Posterior cingulate gyrus (tissue), 11 donors: Measurements from ENCODE around the gene GPR87.
A peak's percentile ranks its signal among the peaks of the same experiment; 100 is the strongest.

Experiments
- DNase-seq, 10 donors: peaks; one replicate each; pipeline versions ENCODE4 v3.0.0 to v3.0.0-alpha.2; 2020 to 2021; ENCODE audit warnings: mixed read lengths in 3 of 10
- intact Hi-C: fragments of 100-400 bp; cut with DNase I; formaldehyde crosslinking; loops from one replicate; pipeline ENCODE4 v1.15.1; 2023

The GPR87 gene

DNA sequence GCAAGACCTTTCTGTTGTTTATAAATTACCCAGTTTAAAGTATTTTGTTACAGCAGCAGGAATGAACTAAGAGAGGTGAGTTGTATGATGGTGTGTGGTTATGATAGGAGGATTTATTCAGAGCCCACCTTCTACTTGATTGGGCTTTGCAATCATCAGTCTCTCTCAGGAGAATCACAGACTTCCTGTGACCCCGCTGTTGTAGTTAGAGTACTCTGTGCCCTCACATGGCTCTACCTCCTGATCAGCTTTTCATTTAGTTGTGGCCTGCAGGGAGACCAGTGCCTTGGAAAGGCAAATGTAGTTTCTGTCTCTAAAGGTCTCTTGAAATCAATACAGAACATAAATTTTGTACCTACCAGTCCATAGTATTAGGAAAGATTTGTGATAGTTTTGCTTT, 30.7 kb downstream of the GPR87 start:
- intact Hi-C loops = no loop called here
- no peak for DNase-seq

DNA sequence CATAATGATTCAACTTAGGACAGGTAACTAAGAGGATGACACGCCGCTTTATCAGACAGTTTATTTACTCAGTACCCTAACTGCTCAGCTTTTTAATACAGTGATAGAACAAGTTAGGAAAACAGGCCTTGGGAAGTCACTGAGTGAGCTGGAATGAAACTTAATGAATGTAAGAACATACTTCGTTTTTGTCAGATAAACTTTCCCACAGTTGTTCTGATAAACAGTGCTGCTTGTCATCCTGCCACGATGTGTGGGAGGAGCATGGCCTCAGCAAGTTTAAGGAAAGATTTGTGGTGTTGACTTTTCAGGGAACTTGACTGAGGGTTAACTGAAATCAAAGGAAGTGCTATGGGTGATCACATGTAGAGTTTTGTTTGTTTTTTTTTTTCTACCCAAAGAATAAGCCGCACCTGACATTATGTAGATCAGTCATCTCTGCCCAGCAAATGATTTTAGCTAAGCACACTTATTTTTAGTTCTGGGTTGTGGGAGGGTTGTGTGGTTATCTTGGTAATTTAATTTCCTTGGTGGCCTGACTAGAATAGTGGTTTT, 32.6 kb downstream of the GPR87 start:
- DNase-seq = no peak
- intact Hi-C loops = loop anchor here (1.0 kb wide), 1 partner anchor 116 kb away; no protein-coding TSS in a partner anchor

DNA sequence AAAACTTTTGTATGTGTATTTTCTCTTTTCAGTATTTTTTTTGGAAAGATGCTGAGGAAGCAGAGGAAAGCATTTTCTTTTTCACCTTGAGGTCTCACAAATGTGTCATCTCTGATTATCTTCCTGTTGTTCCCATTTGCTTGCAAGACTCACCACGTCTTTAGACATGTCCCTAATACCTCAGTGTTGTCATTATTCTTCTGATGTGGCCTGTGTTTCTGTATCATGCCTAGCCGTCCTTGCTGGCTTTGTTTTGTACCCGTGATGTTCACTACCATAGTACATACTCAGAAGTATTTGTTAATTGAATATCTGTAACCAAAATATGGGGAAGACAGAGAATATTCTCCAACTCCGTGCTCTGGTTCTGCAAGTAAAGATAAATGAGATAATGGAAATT, 33.2 kb downstream of the GPR87 start:
- DNase-seq = no peak
- intact Hi-C loops = loop anchor here (1.0 kb wide), 1 partner anchor 115 kb away; no protein-coding TSS in a partner anchor

DNA sequence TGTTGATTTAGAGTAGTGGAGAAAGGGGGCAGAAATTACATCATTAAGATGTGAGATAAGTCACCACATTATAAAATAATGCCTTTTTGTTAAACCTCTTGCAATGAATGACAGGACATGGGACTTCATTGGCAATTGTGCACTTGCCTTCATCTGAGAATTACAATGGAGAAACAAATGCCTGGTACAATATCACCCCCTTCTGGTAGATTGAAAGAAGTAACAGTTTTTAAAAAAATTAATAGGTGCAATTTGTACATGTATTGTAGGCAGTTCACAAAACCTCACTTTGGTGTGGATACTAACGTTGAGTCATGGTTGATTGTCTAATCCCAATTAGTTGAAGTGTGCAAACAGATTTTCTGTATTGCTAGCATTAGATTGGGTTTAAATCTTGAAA, 33.7 kb downstream of the GPR87 start:
- intact Hi-C loops = loop anchor here (1.0 kb wide), 2 partner anchors 56 to 115 kb away; no protein-coding TSS in a partner anchor
- DNase-seq = no peak

DNA sequence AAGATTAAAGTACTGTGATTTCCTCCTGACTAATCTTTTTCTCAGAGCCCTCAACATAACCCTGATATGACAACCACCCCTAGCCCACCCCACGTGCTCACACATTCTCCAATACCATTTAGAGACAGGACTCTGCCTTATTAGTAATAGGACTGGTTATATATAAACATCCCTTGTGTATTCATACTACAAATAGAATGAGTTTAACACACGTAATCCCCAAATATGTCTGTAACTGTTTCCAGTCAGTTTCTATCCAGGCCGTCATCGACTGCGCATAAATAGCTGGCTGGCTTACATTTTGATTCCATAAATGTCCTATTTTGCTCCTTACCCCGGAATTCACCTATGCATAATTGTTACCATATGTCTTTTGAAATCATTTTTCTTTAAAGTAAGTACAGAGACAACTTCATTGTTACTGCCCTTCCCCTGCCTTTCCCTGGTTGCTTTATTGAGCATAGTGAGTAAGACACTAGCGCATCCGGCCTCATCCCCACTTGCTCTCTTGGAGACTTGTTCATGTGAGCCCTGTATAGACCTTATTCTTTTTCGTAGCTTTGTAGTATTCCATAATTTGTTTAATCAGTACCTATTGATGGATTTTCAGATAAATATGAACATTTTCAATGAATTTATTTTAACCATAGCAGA, 34.8 kb downstream of the GPR87 start:
- peak in 1 of 10 donors; percentile 70 for DNase-seq
- intact Hi-C loops = loop anchor here (1.0 kb wide), 1 partner anchor 54 kb away; no protein-coding TSS in a partner anchor

DNA sequence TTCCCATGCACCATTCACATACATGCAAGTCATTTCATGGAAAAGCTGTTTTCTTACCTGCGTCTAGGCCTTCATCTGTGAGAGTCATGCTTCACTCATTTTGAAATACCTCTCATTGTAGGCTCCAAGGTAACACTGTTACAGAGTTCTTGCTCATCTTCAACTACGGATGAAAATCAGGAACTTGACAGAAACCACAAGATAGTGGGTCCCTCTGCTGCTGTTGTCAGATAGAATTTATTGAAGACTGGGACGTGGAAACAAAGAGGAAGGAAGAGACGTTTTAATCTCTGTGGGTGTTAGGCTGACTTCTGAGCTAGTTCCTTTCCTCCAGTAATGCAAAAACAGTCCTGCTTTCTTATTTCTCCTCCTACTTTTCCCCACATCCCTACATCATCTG, 38.4 kb downstream of the GPR87 start, which contains the start of gene P2RY14:
Gene P2RY14, minus strand, starts transcription at position 313 of the 400 bp plus-strand sequence. CDS start 64,226 bp downstream, outside the sequence.
- DNase-seq = no peak
- intact Hi-C loops = no loop called here

DNA sequence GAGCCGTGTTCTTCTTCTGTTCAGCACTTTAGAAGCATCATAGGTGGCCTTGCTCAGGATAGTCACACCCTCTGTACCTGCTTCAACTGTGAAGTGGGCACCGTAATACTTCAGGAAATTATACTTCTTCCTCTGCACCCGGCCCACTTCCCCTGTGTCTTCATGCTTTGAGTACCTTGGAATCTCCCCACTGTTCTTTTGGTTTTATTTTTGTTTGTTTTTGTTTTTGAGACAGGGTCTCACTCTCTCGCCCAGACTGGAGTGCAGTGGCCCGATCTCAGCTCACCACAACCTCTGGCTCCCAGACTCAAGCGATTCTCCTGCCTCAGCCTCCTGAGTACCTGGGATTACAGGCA, 40.0 kb downstream of the GPR87 start:
- no peak for DNase-seq
- intact Hi-C loops = no loop called here

DNA sequence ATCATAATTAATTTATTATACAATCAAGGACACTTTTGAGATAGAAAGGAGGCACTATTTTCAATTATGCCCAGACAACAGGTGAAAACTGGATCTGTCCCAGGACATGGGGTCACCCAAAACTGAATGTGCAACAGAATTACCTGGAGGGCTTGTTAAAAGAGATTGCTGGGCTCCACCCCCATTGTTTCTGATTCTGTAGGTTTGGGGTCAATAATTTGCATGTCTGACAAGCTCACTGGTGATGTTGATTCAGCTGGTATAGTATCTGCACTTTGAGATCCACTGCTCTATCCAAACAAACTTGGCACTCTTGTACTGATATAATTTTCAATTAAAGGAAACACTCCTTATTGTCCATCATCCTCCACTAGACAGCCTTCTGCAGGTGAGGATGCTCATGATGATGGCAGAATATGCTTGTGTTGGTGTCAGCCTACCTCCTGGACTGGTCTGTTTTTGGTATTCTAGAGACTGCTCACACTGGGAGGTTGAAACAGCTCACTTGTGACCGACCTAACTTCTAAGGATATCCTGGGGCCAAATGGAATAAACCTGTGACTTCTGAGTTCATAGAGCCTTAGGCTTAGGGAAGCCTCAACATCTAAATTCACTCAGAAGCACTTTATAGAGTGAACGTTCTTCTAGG, 40.5 kb downstream of the GPR87 start:
- intact Hi-C loops = no loop called here

DNA sequence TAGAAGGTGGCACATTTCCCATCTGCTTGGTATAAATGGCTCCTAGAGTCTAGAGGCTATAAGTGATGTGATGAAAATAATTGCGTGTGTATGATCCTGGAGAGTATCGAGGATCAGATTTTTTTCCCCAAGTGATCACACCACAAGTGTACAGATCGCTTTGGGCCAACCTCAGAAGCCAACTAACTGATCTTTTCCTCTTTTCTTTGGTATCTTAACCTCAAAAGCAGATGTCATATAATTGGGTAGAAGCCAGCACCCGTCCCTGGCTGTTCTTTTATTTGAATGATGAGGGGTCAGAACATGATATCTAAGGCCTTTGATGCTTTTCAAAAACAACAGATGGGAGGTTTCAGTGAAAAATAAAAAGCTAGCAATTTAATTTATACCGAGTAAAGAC, 41.5 kb downstream of the GPR87 start:
- intact Hi-C loops = no loop called here
- DNase-seq = no peak

More for the DNA sequence above, 40.5 kb downstream of the GPR87 start:
- DNase-seq = no peak

DNA sequence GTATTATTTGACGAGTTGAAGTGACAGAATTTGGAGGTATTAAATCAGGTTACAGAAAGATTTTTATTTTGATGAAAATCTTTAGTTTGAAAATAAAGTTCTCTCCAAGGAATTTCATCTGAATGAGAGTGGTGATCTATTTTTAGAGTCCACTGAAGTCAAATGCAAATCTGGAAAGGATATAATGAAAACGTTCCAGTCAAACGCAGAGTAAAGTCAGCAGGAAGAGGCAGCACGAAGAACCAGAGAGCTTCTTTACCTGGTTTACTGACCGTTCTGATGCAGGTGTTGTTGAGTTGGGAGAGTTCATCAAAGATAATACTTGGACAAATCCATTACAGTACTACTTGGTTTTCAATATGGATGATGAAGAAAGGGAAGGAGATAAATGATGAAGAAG, 47.0 kb downstream of the GPR87 start:
- DNase-seq = no peak
- intact Hi-C loops = no loop called here

DNA sequence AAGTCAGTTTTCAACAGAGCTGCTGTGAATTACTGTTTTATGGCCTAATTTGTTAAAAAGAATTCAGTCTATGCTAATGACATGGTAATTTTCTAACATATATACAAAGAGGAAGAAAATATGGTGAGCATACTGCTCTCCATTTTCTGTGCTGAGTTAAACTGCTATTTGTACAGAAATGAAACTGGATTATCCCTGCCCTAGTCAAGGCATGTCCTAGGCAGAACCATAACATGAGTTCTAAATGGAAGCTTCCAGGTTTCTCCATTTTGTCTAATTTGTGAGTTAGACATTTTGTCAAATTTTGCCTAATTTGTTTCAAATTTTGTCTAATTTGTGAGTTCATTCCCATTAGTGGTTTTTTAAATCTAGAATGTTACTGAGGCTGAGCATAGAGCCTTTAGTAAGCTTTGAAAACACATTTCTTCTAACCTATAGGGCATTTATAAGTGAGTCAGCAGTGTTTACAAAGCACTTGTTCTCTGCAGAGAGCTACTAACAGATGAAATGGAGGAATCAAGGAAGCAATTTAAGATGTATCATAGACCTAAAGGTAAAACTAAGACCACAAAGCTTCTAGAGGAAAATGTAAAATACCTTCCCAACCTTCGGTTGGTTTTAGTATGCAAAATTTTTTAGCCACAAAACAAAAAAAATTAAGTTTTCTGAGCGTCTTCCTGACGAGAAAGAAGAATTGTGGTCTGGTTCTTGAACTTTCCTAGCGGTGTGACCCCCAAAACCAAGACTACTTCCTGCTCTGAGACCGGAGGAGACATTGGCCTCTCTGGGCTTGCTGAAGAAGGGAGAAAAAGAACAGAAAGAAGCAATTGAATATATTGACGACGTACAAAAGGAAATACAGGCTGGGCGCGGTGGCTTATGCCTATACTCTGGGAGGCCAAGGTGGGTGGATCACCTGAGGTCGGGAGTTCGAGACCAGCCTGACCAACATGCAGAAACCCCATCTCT, 48.1 kb downstream of the GPR87 start:
- intact Hi-C loops = no loop called here
- DNase-seq = no peak

DNA sequence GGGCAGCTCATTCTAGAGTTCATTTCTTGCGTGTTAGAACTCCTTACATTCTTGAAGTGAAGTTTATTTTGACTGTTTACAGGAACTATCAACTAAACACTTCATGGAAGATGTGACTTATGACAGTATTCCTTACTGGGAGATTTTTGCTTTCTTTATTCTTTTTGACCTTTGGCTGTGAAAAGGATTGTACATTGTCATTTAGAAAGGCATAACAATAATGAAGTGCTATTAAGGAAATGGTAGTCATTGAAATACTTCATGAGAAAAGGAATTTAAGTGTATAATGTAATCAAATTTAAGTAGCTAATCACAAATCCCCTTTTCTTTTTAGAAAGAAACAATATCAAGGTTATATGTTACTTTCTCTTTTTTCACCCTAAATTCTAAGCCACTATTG, 49.6 kb downstream of the GPR87 start:
- DNase-seq = no peak
- intact Hi-C loops = no loop called here

DNA sequence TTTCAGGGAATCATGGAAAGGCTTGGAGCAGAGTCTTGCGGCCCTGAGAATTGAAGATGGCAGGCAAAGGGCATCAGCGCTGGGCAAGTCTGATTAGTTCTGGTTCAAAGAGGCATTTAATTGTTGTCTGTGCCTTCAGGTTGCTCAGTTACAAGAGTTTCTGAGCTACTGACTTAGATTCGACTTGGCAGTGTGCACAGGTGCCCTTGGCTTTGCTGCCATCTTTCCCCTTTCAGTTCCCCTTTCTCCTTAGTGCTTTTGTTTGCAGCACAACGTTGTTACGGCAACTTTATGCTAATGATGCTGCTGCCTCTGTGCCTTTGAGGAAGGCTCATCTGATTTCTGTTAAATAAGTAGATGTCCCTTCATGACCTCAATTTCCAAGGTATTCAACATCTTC, 50.8 kb downstream of the GPR87 start:
- intact Hi-C loops = no loop called here
- no peak for DNase-seq

DNA sequence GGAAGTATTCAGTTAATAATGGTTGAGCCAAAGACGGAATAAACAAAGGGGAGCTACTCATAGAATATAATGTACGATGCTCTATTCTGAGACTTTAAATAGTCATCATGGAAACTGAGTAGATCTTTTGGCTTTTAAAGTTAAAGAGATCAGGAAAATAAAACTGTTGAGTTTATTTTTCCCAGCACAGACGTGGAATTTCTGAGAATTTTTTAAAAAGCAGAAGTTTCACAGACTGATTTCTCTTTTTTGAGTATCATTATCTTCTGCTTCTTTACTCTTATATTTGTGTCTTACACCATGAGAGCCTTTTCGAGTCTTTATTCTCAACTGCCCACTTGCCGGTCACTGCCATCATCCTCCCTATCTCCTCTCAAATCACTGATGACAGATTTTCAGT, 51.5 kb downstream of the GPR87 start:
- intact Hi-C loops = no loop called here
- no peak for DNase-seq

DNA sequence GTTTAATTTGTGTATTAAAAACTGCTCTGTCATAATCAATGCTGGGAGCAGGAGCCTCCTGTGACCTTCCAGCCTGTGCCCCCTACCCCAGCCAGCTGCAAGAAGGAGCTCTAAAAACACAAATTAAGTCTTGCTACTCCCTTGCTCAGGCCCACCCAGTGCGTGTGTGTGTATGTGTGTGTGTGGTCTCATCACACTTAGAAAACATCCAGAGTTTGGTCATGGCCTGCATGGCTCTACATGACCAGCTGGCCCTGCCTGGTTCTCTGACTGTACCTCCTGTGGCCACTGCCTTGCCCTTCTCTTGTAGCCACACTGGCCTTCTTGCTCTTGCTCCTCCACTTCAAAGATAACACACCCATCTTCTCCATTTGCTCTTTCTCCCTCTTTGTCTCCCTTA, 52.0 kb downstream of the GPR87 start:
- intact Hi-C loops = no loop called here
- DNase-seq = no peak

DNA sequence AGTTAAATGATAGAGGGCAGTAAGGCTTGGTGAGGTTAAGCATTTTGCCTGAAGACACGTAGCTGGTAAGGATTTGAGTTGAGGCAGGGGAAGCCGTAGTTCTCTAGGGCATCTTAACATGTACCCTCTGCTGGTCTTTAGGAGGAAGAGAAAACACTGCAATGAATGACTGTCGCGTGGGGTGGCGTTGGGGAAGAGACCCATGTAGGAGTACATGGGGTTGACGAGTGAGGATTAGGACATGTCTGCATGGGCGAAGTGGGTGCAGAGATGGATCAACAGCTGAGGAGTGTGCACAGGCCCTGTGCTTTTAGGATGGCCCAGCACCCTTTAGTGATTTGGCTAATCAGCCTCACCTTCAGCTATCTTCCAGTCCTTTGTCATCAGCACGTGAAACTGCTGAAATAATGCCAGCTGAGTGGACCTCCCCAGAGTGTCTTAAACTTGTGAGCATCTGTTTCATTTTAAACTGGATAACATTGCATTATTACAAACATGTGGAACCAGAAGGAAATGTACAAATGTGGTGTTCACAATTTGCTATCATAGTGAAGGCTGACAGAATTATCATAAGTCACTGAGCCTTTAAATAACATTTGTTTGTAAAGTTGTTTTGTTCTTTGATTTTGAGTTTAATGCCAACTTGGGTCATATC, 53.6 kb downstream of the GPR87 start:
- intact Hi-C loops = no loop called here
- DNase-seq = no peak

DNA sequence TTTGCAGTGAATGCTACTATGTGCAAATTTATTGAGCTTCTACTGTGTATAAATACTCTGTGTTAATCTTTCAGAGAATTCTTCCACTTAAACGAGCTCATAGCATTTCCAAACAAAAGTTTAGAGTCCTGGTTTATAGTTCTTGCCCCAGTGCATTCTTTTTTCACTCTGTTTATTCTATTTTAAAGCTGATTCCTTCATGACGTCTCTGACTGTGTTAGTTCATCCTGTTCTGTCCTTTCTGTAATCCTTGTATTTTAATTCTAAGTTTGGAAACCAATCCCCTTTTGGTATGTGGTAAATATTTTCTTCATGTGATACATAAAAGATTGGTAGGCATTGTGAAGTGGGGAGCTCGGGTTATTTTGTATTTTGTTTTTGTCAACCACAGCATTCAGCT, 57.0 kb downstream of the GPR87 start:
- intact Hi-C loops = no loop called here

DNA sequence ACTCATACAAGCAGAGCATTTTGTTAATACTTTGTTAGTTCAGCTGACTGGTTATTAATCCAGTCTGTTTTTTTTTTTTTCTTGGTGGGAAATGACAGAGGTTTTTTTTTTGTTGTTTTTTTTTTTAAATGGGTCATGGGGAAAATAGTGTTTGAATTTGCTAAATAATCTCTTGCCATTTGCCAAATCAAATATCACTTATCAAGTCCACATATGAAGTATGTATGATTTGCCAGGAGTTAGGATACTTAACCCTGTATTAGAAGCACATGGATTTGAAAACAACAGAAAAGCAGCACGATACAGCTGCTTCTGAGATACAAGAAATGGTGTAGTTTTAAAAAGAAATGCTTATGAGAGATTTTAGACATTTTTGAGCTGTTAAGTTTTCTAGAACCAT, 59.9 kb downstream of the GPR87 start:
- intact Hi-C loops = no loop called here
- no peak for DNase-seq

More for the DNA sequence above, 57.0 kb downstream of the GPR87 start:
- no peak for DNase-seq

DNA sequence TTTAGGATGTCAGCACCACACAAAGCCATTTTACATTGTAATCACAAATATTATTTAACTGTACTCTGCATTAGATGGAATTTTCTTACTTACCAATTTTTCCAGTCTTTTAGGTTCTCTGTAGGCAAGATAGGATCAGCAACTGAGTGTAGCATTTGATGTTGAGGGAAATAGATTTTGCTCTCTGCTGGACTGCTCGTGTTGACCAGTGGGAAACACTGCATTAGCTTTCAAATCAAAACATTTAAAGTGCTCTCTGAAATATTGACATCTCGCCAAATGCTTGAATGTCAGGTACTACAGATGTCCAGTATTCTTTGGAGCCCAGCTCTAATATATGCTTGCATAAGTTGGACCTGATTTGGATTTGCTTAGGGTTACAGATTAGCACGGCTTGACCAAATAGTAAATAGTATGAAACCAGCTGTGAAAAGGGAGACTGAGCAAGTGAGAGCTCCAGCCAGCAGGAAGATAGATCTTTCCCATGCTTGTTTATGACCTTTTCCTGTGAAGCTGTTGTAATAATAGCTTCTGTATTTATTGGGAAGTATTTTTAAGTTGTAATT, 67.8 kb downstream of the GPR87 start:
- DNase-seq = no peak

More for the DNA sequence above, 67.8 kb downstream of the GPR87 start:
- intact Hi-C loops = no loop called here
